Right renal cortex interstitium (tissue), 3 donors: Measurements from ENCODE around the gene CLDN17. TPM values are rescaled to one million over a fixed set of nuclear protein-coding genes. Genes with fewer than 3 reads are reported as not detected.

ENCODE experiments used
- DNase-seq, 3 donors: peaks; one replicate each; pipeline ENCODE4 v3.0.0-alpha.2; 2013; ENCODE audit warnings: low read depth in 3 of 3, low spot score in 2 of 3
- polyA plus RNA-seq, 3 donors: library from polyadenylated mRNA; unstranded; fragments of 120-200 nt; gene quantifications; one replicate each; pipeline ENCODE4 v1.2.1, GENCODE V29; 2013; ENCODE audit not compliant: insufficient read length in 3 of 3

The CLDN17 gene
- polyA plus RNA-seq: not detected

- no peak for DNase-seq
Measured at GRCh38 chr21:30166705-30167104, at the start of gene CLDN17. Gene CLDN17 (minus strand): TSS chr21:30166805. CDS start chr21:30166617, 188 bp downstream.

- no peak for DNase-seq
Measured at GRCh38 chr21:30216041-30216723, 49.6 kb upstream of the CLDN17 start, which contains the start of gene CLDN8. Gene CLDN8 (minus strand): TSS chr21:30216097. CDS start chr21:30215925, 172 bp downstream.

- DNase-seq: no peak
Measured at GRCh38 chr21:30211071-30211470, 44.5 kb upstream of the CLDN17 start.

- no peak for DNase-seq
Measured at GRCh38 chr21:30209601-30210000, 43.0 kb upstream of the CLDN17 start.

GRCh38 chr21:30207252-30207579 lies 40.6 kb upstream of the CLDN17 start:
- DNase-seq: no peak

DNA sequence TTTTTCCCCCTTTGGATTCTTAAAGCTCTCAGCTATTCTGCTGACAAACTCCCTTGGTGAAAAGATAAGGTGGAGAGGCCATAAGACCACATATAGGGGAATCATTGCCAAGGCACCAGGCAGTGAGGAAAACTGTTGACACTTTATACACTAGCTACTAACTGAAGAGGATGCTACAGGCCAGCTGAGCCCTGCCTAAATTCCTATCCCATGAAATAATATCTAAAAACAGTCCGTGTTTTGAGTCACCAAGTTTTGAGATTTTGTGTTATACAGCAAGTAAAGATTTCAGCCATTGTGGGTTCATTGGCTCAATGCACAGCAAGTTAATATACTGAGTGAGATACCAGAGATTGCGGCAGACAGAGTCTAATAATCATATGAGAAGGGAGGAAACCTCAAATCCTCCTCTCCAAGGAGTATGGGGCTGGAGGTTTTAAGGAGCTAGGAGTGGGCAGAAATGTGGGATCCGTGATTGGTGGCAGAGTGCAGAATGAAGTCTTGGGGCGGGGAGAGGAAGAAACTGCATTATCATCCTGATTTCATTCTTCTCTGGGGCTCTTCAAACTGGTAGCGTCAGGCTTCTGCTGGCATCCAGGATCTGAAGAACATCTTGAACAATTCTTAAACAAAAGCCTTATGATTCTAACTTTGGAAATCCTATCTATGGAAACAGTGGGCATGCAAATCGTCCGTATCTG lies 40.1 kb upstream of the CLDN17 start:
- no peak for DNase-seq

DNA sequence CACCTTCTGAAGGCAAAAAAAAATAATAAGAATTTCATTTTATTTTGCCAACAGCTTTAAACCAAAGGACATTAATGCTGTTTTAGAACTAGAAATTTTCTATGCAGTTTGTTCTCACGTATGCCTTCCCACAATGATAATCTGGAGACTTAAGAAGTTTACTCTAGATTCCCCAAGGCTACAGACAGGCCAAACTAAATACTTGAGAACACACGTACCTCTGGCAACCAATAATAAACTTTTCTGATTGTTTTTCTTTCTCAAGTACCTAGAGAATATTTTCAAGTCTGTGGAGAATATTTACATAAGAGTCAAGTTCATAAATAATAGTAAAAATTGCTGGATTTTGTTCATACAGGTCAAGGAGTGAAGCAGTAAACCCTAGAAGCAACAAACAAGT lies 33.4 kb upstream of the CLDN17 start:
- DNase-seq: no peak

DNA sequence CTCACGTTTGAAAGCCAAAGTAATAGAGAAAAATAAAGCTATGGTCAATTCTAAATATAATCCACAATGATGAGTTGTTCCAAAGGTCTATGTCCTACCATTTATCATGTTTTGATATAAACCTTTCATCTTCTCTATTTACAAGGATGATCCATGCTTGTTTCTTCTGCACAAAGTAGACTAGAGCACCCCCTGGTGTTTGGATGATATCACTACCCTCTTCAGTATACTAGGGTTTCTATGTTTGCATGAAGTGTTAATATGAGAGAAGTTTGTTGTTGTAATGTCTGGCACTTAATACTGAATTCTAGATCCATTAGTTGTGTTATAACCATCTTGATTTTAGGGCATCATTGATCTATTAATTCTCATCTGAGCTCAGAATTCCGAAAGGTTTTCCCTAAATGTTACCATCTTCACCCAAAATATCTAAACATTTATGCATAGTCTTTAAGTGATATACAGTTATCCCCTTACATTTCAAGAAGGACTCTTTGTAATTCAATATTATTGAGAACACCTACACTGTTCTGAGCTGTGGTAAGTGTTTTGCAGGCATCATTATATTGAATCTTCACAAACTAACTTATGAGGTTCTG lies 28.2 kb upstream of the CLDN17 start:
- DNase-seq: peak in 1 of 3 donors; percentile 20

DNA sequence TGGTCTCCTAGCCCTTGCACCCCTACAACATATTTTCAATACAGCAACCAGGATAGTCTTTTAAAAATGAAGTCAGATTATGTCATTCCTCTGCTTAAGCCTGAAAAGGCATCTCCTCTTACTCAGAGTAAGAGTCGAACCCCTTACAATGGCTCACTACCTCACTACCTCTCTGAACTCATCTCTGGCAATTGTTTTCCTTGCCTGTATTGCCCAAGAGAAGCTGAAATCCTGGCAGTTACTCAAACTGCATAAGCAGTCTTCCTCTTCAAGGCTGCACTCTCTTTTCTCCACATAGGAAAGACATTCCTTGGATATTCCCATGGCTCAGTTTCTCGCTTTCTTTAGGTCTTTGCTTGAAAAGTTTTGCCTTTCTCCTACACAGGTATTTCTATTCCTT lies 26.6 kb upstream of the CLDN17 start:
- DNase-seq: no peak

- no peak for DNase-seq
Measured at GRCh38 chr21:30190554-30190953, 23.9 kb upstream of the CLDN17 start.

DNA sequence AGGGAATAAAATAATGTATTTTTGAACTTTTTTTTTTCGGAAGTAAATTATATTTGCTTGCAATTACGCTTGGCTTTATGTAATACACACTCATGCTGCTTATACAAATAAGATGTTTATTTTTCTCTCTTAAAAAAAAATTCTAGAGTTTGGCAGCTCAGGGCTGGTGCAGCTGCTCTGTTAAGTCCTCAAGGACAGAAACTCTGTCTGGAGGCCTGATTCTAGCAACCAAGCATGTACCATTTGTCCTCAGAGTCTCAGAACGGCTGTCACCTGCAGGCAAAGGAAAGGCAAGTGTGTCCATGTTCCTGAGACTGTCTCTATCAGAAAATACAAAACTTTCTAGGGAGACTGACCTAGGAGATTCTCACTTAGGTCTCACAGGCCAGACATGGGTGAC lies 23.2 kb upstream of the CLDN17 start:
- DNase-seq: no peak

DNA sequence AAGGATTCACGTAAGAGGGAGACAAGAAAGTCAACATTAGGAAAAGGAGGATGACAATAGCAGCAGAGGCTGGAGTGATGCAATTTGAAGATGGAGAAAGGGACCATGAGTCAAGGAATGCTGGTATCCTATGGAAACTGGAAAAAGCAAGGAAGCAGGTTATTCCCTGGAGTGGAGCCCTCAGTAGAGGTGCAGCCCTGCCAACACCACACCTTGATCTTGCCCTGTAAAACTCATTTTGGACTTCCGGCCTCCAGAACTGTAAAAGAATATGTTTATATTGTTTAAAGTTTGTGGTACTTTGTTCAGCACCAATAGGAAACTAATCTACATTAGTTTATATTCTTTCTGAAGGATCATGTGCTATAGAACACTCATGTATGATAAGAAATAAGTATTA lies 19.6 kb upstream of the CLDN17 start:
- DNase-seq: no peak

DNA sequence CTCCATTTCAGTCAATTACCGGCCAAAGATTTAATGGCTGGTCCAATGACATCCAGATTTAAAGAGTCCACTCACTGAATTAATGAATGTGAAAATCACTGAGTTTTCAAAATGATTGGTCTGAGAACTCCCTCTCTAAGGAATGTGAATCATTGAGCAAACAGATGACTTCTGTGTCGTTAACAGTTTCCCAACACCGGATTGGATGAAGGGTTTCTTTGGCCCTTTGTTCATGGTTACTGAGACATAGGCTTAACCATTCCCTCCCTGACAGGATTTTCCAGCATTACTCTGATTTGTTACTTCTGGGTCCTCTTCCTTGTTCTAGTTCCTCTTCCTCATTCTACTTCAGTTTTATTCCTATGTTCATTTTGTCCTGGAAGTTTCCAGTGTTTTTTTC lies 1.5 kb upstream of the CLDN17 start:
- DNase-seq: no peak

GRCh38 chr21:30166171-30166570 lies 434 bp downstream of the CLDN17 start:
- no peak for DNase-seq

DNA sequence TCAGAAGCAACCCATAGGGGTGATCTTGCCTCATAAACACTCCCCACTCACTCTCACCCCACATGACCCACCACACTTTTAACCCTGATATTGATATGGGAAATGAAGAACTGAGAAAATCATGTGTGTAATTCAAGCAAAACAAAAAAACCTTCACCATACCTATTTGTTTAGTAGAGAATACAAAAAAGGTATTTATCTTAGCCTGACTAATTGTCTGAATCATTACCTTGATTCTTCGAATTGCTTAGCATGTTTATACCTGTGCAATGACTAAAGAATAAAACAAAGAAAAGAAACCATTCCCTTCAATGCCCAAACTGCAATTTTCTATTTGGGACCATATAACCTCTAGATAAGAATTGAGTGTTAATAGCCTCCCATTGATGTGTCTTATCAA lies 1.8 kb downstream of the CLDN17 start:
- no peak for DNase-seq

DNA sequence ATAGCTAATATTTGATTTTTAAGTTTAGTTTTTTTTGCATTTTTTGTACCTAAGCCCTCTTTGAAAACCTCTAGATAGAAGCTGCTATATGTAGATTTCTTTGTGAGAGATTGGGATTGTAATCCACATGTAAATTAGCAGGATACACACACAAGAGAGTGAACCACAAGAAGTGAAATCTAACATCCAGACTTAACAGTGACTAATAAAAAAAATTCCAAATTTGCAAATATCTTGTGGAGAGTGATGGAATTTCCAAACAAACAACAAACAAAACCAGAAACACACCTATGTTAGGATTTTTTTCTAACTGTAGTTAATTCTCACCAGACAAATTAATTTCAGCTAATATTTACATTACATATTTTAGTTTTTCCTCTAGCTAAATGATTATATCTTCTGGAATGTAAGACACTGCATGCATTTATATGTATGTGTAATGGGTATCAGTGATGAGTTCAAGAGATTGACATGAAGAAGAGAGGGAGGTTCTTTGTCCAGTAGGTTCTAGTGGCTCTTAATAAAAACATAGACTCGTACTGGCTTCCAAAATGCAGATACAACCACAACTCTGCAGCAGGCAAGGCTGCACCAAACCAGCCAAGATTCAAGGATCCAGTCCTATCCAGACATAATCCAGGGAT lies 12.8 kb downstream of the CLDN17 start:
- no peak for DNase-seq

DNA sequence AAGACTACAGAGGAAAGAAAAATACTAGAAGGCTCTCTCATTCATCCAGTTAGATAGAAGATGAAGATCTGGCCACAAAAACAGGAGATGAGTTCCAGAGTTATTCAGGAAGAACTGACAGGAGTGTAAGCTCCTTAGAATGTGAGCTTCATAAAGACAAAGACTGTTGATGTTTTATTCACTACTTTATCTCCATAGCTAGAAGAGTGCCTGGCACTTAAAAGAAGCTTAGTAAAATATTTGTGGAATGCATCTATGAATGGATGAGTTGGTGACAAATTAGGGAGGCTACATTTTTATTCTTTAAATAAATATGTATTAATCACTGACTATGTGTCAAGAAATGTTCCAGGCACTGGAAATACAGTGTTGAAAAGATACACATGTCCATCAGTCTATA lies 13.8 kb downstream of the CLDN17 start:
- no peak for DNase-seq

GRCh38 chr21:30148906-30149305 lies 17.7 kb downstream of the CLDN17 start:
- DNase-seq: no peak

DNA sequence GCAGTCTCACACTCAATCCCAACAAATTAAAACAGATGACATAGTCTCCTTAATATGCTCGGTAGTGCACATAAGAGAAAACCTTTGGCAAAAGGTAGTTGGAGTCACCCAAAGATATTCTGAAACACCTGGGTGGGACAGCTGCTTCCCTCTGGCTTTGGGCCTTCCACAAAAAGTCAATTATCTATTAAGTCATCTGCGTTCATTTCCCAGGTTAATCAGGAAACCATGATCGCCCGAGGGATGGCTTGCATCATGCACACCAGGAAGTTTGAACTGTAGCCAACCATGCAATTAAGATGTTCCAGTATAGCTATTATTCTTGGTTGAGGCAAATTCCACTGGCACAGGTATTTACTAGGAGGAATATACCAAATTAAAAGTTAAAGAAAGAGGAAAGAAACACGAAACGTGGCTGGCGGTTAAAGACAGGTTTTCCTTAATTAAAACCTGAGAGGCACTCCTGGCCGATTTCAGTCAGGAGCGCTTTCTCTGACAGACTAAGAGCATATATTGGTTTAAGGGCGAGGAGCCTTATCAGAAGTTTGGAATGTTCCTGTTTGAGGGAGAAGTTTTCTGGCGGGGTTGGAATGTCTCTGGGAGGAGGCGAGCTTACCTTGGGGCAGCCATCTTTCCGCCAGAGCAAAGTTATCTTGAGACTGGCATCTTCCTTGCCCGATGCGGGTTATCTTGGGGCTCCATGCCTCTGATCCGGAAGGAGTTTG lies 19.9 kb downstream of the CLDN17 start:
- peak in 1 of 3 donors; percentile 23 for DNase-seq

GRCh38 chr21:30138483-30138882 lies 28.1 kb downstream of the CLDN17 start:
- DNase-seq: no peak

DNA sequence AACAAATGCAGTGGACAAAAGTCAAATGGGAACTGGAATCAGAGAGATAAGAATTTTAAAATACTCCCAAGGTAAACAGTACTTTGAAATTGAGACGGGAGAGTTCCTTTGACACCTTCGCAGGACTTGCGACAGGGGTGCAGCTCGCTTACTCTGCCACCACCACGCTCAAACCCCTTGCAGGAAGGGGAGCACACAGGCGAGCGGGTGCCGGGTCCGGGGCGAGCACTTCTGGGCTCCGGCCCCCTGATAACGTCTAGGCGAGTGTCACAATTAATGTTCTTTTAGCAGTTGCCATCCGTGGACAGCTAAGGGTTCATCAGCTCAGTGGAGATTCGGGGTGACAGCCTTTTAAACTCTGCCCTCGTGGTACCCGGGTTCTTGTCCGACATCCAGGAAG lies 37.4 kb downstream of the CLDN17 start:
- no peak for DNase-seq
